ENCODE results near the gene TMEM256.

Gene TMEM256

DNA sequence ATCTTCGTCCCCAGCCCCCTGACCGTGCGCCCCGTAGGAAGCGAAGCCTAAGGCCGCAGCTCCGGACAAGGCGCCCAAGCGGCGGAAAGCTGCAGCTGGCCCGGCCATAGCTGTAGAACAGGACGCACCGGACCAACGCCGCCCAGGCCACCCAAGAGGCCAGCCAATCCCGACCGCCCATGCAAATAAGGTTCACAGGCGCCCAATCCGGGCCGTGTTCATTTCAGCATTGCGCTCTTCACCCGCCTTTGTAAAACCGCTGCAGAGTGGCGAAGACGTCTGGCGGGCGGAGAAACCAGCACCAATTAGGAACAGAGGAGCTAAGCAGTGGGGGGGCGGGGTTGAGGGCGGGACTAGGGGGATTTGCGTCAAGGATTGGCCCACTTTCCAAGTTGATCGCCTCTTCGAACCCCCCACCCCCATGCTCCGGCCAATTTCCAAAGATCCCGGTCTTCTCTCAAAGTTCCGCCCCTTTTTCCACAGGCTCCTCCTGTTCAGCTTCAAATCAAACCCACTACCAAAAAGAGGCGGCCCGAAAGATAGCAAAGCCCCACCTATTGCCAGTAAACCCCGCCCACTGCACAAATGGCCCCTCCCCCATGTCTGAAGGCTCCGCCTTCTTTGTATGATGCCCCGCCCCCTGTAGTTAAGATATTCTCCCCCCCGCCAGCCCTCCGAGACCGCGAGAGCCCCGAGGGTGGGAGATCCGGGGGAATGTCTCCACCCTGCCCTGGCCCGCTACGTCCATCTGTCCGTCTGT is at the start of gene TMEM256:
TSS of gene TMEM256 (minus strand) at position 121 of the 760 bp plus-strand sequence. CDS start at position 108, 13 bp downstream.
- DNase-seq (ENCODE audit: low spot score): peak; percentile 99

DNA sequence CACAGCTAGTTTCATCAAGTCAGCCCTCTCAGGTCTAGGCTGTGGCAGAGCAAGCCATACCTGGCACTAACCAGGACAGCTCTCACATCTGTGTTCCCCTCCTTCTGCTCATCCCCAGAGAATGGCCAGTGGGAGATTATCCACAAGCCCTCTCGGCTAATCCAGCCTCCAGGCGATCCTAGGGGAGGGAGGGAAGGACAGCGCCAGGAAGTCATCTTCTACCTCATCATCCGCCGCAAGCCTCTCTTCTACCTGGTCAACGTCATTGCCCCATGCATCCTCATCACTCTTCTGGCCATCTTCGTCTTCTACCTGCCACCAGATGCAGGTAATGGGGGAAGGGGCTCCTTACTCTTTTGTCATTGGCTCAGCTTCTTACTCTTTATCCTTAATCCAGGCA is 44.6 kb upstream of the TMEM256 start:
- DNase-seq (ENCODE audit: low spot score): no peak

GRCh38 chr17:7445619-7445968 is 41.7 kb upstream of the TMEM256 start:
- no peak for DNase-seq (ENCODE audit: low spot score)

DNA sequence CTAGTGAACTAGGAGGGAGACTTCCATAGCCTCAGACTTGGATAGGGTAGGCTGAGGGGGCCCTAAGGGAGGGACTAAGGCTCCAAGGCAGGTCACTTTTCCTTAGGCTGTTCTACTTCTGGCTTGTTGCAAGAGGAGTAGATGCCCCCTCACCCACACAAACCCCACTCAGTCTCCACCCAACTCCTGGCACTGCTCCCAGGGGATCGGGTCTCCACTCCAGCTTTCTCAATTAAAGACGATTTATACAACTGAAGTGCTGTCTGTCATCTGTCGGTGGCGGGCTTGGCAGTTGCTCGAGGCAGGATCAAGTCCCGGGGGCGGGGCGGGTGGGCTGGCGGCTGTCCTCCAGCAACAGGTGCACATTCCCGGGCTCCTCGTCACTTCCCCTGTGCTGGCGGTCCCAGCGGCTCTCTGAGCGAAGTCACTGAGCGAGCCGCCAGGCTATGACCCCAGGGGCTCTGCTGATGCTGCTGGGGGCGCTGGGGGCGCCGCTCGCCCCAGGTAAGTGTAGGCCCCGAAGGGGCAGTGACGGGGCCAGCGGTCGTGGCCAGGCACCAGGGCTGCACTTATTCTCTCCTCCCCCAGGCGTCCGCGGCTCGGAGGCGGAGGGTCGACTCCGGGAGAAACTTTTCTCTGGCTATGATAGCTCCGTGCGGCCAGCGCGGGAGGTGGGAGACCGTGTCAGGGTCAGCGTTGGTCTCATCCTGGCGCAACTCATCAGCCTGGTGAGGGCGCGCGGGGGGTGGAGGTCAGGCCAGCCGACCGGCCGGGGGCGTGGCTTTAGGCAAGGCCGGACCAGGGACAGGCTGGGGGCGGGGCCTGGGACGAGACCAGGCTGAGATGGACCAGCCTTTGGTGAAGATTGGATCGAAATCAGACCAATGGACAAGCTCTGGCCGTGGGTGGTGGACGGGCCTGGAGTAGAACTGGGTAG is 41.1 kb upstream of the TMEM256 start, which contains the start of gene CHRNB1:
TSS of gene CHRNB1 (plus strand) at position 380 of the 937 bp plus-strand sequence. CDS start at position 447, 67 bp downstream.
- no peak for DNase-seq (ENCODE audit: low spot score)

- no peak for DNase-seq (ENCODE audit: low spot score)
These were observed 39.9 kb upstream of the TMEM256 start for GRCh38 chr17:7443499-7444485.

DNA sequence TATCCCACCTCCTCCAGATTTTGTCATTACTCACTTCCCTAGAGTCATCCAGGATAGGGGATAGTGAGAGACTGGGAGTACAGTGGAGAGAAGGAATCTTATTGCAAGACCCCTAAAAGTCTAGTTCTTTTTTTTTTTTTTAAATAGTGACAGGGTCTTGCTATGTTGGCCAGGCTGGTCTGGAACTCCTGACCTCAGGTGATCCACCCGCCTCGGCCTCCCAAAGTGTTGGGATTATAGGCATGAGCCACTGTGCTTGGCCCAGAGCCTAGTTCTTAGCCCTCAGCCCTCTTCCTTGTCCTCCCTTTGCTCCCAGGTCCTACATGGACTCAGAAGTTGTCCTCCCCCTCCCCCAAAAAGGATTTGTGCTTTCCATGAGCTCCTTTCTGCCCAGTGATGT is 38.2 kb upstream of the TMEM256 start:
- DNase-seq (ENCODE audit: low spot score): no peak

GRCh38 chr17:7441266-7441665 is 37.4 kb upstream of the TMEM256 start:
- no peak for DNase-seq (ENCODE audit: low spot score)

DNA sequence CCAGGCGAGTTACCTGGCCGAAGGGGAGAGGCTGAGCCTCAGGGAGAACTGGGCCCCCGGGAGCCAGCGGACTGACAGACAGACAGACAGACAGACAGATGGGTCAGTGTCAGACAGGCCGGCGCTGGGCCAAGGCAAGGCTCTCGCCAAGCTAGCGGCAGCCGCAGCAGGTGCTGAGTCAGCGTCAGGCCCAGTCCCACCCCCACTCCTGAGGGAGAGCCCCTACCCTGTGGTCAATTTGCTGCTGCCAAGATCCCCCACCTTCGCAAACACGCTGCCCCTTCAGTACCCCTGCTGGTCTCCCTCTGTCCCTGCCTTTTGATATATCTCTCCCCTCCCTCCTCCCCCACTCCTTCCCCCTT is 36.9 kb upstream of the TMEM256 start:
- DNase-seq (ENCODE audit: low spot score): no peak

DNA sequence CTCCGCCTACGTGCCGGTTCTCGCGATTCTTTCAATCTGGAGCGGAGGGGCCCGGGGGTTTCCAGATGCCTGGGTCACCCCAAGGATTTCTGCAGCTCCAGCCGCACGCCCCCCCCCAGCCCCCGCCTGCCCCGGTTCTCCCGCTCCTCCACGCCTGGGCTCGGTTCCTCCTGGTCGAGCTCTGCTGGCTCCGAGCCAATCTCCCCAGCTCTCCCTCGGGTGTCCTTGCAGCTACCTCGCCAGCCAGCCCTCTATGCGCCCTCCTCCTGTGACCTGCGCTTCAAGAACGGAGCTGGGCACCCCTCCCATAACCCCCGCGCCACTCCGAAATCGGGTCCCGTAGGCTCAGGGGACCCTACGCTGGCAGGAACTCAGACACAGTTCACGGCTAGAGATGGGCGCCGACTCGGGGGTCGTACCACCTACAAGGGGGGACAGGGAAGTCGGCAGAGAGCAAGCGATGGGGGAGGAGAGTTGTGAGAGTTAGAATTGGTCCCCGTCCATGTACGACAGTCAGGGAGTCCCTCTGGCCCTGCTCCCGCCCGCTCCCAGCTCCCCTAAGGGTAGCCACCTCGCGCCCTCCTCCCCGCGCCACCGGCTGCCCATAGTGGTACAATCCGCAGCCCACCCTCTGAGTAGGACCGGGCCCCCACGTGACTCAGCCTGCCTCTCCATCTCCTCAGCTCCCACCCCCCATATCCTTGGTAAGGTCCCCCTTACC is 36.4 kb upstream of the TMEM256 start:
- DNase-seq (ENCODE audit: low spot score): no peak

GRCh38 chr17:7439462-7440112 is 35.7 kb upstream of the TMEM256 start, which contains the start of gene FGF11:
TSS of gene FGF11 (plus strand) at chr17:7439512. CDS start at chr17:7439621, 109 bp downstream.
- DNase-seq (ENCODE audit: low spot score): no peak

GRCh38 chr17:7438656-7439460 is 35.0 kb upstream of the TMEM256 start:
- no peak for DNase-seq (ENCODE audit: low spot score)

DNA sequence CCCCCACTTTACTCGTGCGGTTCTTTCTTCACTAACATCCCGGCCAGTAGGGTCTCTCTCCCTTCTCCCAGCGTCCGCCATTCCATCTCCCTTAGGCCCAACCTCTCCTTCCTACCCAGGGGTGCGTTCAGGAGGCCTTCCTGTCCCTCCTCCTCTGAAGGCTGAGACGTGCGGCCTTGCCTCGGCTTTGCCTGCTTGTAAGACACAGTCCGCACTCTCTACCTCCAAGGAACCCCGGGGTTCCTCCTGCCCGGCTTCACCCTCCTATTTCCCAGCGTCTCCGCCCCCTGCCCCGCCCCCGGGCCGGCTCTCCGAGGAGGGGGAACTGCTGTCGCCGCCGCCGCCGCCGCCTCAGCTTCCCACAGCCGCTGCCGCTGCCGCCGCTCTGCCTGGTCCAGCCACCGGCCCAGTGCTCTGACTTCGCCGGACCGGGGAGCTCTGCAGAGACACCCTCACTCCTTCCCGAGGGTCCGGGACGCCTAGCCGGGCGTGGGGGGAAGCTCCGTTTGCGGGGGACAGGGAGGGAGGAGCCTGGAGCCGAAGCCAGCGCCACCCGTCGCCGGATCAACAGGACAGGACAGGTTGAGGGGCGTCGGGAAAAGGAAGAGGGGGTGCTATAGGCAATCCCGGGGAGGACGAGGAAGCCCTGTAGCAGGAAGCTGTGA is 34.2 kb upstream of the TMEM256 start:
- DNase-seq (ENCODE audit: low spot score): no peak

DNA sequence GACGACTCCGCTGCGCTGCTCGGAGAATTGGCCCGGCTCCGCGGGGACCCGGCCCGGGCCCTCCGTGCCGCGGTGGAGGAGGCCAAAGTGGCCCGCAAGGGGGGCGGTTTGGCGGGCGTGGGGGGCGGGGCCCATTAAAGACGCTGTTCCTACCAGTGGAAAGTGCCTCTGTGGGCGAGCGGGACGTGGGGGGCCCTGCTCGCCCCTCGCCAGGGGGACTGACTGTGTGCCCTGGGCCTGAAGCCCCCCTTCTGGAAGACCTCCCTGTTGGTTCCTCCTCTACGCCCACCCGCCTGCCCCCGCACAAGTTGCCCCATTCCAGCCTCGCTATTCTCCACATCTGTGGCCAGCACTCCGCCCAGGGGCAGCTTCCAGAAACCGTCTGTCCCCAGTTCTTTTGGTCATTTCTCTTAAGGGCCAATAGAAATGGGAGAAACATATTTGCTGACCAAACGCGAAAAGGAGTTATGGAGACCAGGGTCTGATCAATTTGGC is 33.5 kb upstream of the TMEM256 start:
- no peak for DNase-seq (ENCODE audit: low spot score)

DNA sequence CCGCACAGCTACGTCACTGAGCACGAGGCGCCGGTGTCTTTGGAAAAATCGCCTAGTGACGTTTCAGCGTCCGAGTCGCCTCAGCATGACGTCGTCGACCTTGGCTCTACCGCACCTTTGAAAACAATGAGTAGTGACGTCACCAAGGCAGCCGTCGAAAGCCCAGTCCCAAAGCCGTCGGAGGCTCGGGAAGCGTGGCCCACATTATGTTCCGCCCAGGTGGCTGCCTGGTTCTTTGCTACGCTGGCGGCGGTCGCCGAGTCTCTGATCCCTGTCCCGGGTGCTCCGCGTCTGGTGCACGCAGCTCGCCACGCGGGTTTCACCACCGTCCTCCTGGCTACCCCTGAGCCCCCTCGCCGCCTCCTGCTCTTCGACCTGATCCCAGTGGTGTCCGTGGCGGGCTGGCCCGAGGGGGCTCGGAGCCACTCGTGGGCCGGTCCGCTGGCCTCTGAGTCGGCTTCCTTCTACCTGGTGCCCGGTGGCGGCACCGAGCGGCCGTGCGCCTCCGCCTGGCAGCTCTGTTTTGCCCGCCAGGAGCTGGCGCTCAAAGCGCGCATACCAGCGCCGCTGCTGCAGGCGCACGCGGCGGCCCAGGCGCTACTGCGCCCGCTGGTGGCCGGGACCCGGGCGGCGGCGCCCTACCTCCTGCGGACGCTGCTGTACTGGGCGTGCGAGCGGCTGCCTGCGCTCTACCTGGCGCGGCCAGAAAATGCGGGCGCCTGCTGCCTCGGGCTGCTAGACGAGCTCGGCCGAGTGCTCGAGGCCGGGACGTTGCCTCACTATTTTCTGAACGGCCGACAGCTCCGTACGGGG is 32.9 kb upstream of the TMEM256 start:
- DNase-seq (ENCODE audit: low spot score): peak; percentile 75

- DNase-seq (ENCODE audit: low spot score): peak; percentile 27
These were observed 32.0 kb upstream of the TMEM256 start for GRCh38 chr17:7435676-7436555.

GRCh38 chr17:7432296-7432695 is 28.4 kb upstream of the TMEM256 start:
- DNase-seq (ENCODE audit: low spot score): no peak

- DNase-seq (ENCODE audit: low spot score): no peak
These were observed 27.3 kb upstream of the TMEM256 start for GRCh38 chr17:7431231-7431630.
